IMR-90 (cell line): ENCODE measurements around the gene DDX52. TPM values are rescaled to one million over a fixed set of nuclear protein-coding genes. Genes with fewer than 3 reads are reported as not detected.

Experiments
- microRNA-seq, 2 experiments: library from miRNA; stranded (forward) in 1 of 2; unstranded in 1 of 2; fragments of 10-50 nt in 1 of 2; fragments of <30 nt in 1 of 2; gene quantifications in 1 of 2; microRNA quantifications in 1 of 2; one replicate each; pipeline versions ENCODE3 to v1.1.0; 2013 to 2020; ENCODE audit not compliant: insufficient read depth in 1 of 2, insufficient read length in 1 of 2, unreplicated experiment in 1 of 2
- polyA plus RNA-seq, 3 experiments: library from polyadenylated mRNA; depleted of rRNA; stranded (reverse); fragments of >200 nt; gene quantifications; 2 replicates each; pipeline ENCODE4 v1.2.3, GENCODE V29; 2012; ENCODE audit warnings: low replicate concordance in 1 of 3
- small RNA-seq, 5 experiments: library from RNA; depleted of rRNA; stranded (forward); fragments of <200 nt; gene quantifications; one replicate each; pipeline ENCODE3, GENCODE V24; 2012
- total RNA-seq: library from RNA; depleted of rRNA; stranded (reverse); fragments of >200 nt; gene quantifications from 2 replicates; pipeline ENCODE4 v1.2.3, GENCODE V29; 2012; rRNA removed

Gene DDX52
- total and polyA plus RNA-seq, 2 of the 4 experiments (the other 2 are of a cell fraction): 12.5 to 26.7 TPM

Small RNA genes lying within 50 kb of the gene (microRNA-seq; reads per million reads assigned to microRNA genes)
- 0 reads per million in 2 experiments for gene MIR378J

Small RNA genes lying within 50 kb of the gene (small RNA-seq; reads per million reads assigned to genes)
- gene MIR378J: 0 reads per million in 5 experiments

Other genes starting within 250 kb of the DDX52 start
- 35.3 and 39.1 TPM in 2 replicates for gene ACACA, start 236.6 kb downstream of the DDX52 start, total RNA-seq
- 19.7 and 21.3 TPM in 2 replicates for gene ACACA, start 236.6 kb downstream of the DDX52 start, polyA plus RNA-seq (2012; rRNA removed)
- gene TADA2A, start 236.6 kb downstream of the DDX52 start, total RNA-seq: 17.2 and 19.7 TPM in 2 replicates
- 9.0 and 13.1 TPM in 2 replicates for gene TADA2A, start 236.6 kb downstream of the DDX52 start, polyA plus RNA-seq (2012; rRNA removed)
- gene DUSP14, start 153.6 kb downstream of the DDX52 start, total RNA-seq: 97.5 and 102 TPM in 2 replicates
- 126 and 127 TPM in 2 replicates for gene DUSP14, start 153.6 kb downstream of the DDX52 start, polyA plus RNA-seq (2012; rRNA removed)
- 11.4 and 11.7 TPM in 2 replicates for gene SYNRG, start 34.0 kb downstream of the DDX52 start, total RNA-seq
- gene SYNRG, start 34.0 kb downstream of the DDX52 start, polyA plus RNA-seq (2012; rRNA removed): 12.1 and 15.2 TPM in 2 replicates
- gene HNF1B, start 101.6 kb upstream of the DDX52 start, total RNA-seq: not detected in 2 replicates
- gene HNF1B, start 101.6 kb upstream of the DDX52 start, polyA plus RNA-seq (2012; rRNA removed): not detected in 2 replicates